GM23338 (cell line): ENCODE results near the gene IL1RN. TPM values are rescaled to one million over a fixed set of nuclear protein-coding genes. Genes with fewer than 3 reads are reported as not detected.

Experiments
- ATAC-seq: fragments of 200-7000 bp; cut with Tn5 transposase; 3 replicates; pipeline ENCODE4 v1.9.1; 2020
- DNase-seq: peaks from one replicate; pipeline ENCODE4 v3.0.0-alpha.2; 2015; ENCODE audit warnings: low spot score
- H2AFZ ChIP-seq: fragments of 200-600 bp; sonication (generic); 2 replicates; pipeline ENCODE4 v1.8.0; 2016; ENCODE audit warnings: antibody characterized with exemption, mild to moderate bottlenecking, moderate library complexity
- H3F3A ChIP-seq: fragments of 200-600 bp; sonication (generic); replicated peaks from 2 replicates; pipeline ENCODE4 v1.8.0; 2017; ENCODE audit warnings: antibody characterized with exemption, mixed run types, low read depth
- H3K27ac ChIP-seq: fragments of 200-600 bp; sonication (generic); 2 replicates; pipeline ENCODE4 v1.6.1; 2016; ENCODE audit warnings: low read depth
- H3K27me3 ChIP-seq: fragments of 200-600 bp; sonication (generic); 2 replicates; pipeline ENCODE4 v1.8.0; 2016; ENCODE audit warnings: mild to moderate bottlenecking, mixed run types, moderate library complexity; ENCODE audit not compliant: insufficient read depth
- H3K36me3 ChIP-seq: fragments of 200-600 bp; sonication (generic); 2 replicates; pipeline ENCODE4 v1.8.0; 2016; ENCODE audit warnings: mild to moderate bottlenecking; ENCODE audit not compliant: insufficient read depth
- H3K4me1 ChIP-seq: fragments of 200-600 bp; sonication (generic); 2 replicates; pipeline ENCODE4 v1.8.0; 2016; ENCODE audit warnings: mild to moderate bottlenecking, moderate library complexity; ENCODE audit not compliant: insufficient read depth
- H3K4me2 ChIP-seq: fragments of 200-600 bp; sonication (generic); 2 replicates; pipeline ENCODE4 v1.7.1; 2017; ENCODE audit warnings: mixed run types
- H3K4me3 ChIP-seq: fragments of 200-600 bp; sonication (generic); 2 replicates; pipeline ENCODE4 v1.6.1; 2016; ENCODE audit warnings: mixed run types
- H3K79me2 ChIP-seq: fragments of 200-600 bp; sonication (generic); replicated peaks from 2 replicates; pipeline ENCODE4 v1.8.0; 2017; ENCODE audit warnings: mild to moderate bottlenecking; ENCODE audit not compliant: insufficient read depth
- H3K9me2 ChIP-seq: fragments of 200-600 bp; sonication (generic); 2 replicates; pipeline ENCODE4 v1.8.0; 2017; ENCODE audit not compliant: insufficient read depth
- H4K20me1 ChIP-seq: fragments of 200-600 bp; sonication (generic); replicated peaks from 2 replicates; pipeline ENCODE4 v1.8.0; 2017; ENCODE audit warnings: mild to moderate bottlenecking; ENCODE audit not compliant: insufficient read depth
- H3K27ac Mint-ChIP-seq: 2 replicates; pipeline ENCODE4 v1.8.0; 2020; ENCODE audit warnings: inconsistent platforms, mild to moderate bottlenecking, moderate library complexity, mixed read lengths
- H3K27me3 Mint-ChIP-seq: 3 replicates; pipeline ENCODE4 v1.8.0; 2022; ENCODE audit warnings: low read depth, mild to moderate bottlenecking, moderate library complexity, mixed read lengths, inconsistent platforms; ENCODE audit not compliant: insufficient read depth, poor library complexity
- H3K36me3 Mint-ChIP-seq: 3 replicates; pipeline ENCODE4 v1.8.0; 2021; ENCODE audit warnings: low read depth, mild to moderate bottlenecking, inconsistent platforms, moderate library complexity, mixed read lengths
- H3K4me1 Mint-ChIP-seq: 3 replicates; pipeline ENCODE4 v1.8.0; 2020; ENCODE audit warnings: mild to moderate bottlenecking, inconsistent platforms, mixed read lengths
- H3K4me3 Mint-ChIP-seq: 3 replicates; pipeline ENCODE4 v1.8.0; 2021; ENCODE audit warnings: moderate library complexity, mild to moderate bottlenecking, inconsistent platforms, mixed read lengths
- H3K9me3 Mint-ChIP-seq: 3 replicates; pipeline ENCODE4 v1.8.0; 2020; ENCODE audit warnings: moderate library complexity, mild to moderate bottlenecking, inconsistent platforms, mixed read lengths
- CREB1 ChIP-seq: fragments of 250-450 bp; sonication (Bioruptor Pico); IDR thresholded peaks from 2 replicates; pipeline ENCODE4 v1.5.0; 2020; ENCODE audit warnings: low read depth, mild to moderate bottlenecking, moderate library complexity
- EZH2phosphoT487 ChIP-seq: fragments of 200-600 bp; sonication (generic); IDR thresholded peaks from one replicate; pipeline ENCODE4 v1.8.1; 2018; ENCODE audit warnings: antibody characterized with exemption; ENCODE audit not compliant: unreplicated experiment
- ZNF331 ChIP-seq: fragments of 250-450 bp; sonication (Bioruptor Pico); IDR thresholded peaks from 2 replicates; pipeline ENCODE4 v1.5.0; 2020; ENCODE audit warnings: low read depth, mild to moderate bottlenecking, moderate library complexity
- polyA plus RNA-seq: library from polyadenylated mRNA; unstranded; fragments of >200 nt; fragmentation: Nextera tagmentation; extraction: Ambion mirVana; gene quantifications from 2 replicates; pipeline ENCODE4 v1.2.1, GENCODE V29; 2016
- total RNA-seq: library from RNA; depleted of rRNA; stranded (reverse); fragments of >200 nt; shearing (Covaris generic); gene quantifications from 2 replicates; pipeline ENCODE4 v1.2.3, GENCODE V29; 2014
- TF ChIP-seq, protein P1 (sequence below): IDR thresholded peaks from one replicate; pipeline ENCODE4 v1.6.1; 2018; ENCODE audit warnings: antibody characterized with exemption; ENCODE audit not compliant: unreplicated experiment
- TF ChIP-seq, protein P2 (sequence below): fragments of 250-450 bp; sonication (Bioruptor Pico); IDR thresholded peaks from 2 replicates; pipeline ENCODE4 v1.5.0; 2020; ENCODE audit warnings: mild to moderate bottlenecking, moderate library complexity

IL1RN gene
- total and polyA plus RNA-seq, 2 experiments from 2014 or later, result not detected

DNA sequence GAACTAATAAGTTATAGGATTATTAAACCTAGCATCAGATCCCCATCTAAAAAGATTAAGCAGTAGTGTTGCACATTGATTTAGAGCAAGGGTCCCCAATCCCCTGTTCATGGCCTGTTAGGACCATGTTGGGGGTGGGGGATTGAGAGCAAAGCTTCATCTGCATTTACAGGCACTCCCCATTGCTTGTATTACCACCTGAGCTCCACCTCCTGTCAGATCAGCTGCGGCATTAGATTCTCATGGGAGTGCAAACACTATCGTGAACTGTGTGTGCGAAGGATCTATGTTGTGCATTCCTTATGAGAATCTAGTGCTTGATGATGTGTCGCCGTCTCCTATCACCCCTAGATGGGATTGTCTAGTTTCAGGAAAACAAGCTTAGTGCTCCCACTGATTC, 27.9 kb downstream of the IL1RN start:
- Histone ChIP-seq H3K79me2 (no peaks in the 10 kb centered on the region), H3K36me3 (no peaks in the 10 kb centered on the region), H3K4me2 (no peak overlapping the region), H3K4me1 (peaks cover 13% of the 10 kb centered on the region), H4K20me1 (no peaks in the 10 kb centered on the region), H3F3A (no peaks in the 10 kb centered on the region), H3K27me3 (peaks cover 21% of the 10 kb centered on the region), H3K9me2 (no peaks in the 10 kb centered on the region), H3K27ac (no peak overlapping the region), H3K4me3 (no peak overlapping the region), H2AFZ (no peak overlapping the region; the same call in 1 of the 2 replicates)
- Mint-ChIP-seq H3K36me3 (no peaks in the 10 kb centered on the region), H3K4me3 (no peak overlapping the region), H3K4me1 (peaks cover 12% of the 10 kb centered on the region), H3K27me3 (peaks cover 11% of the 10 kb centered on the region), H3K27ac (no peak overlapping the region), H3K9me3 (no peaks in the 10 kb centered on the region; the same call in 2 of the 3 replicates)
- TF ChIP-seq ZNF331 (CRISPR knock-in tag), result no peak
- TF ChIP-seq CREB1 (CRISPR knock-in tag), result no peak
- no peak for TF ChIP-seq EZH2phosphoT487
- TF ChIP-seq, protein P1, sequence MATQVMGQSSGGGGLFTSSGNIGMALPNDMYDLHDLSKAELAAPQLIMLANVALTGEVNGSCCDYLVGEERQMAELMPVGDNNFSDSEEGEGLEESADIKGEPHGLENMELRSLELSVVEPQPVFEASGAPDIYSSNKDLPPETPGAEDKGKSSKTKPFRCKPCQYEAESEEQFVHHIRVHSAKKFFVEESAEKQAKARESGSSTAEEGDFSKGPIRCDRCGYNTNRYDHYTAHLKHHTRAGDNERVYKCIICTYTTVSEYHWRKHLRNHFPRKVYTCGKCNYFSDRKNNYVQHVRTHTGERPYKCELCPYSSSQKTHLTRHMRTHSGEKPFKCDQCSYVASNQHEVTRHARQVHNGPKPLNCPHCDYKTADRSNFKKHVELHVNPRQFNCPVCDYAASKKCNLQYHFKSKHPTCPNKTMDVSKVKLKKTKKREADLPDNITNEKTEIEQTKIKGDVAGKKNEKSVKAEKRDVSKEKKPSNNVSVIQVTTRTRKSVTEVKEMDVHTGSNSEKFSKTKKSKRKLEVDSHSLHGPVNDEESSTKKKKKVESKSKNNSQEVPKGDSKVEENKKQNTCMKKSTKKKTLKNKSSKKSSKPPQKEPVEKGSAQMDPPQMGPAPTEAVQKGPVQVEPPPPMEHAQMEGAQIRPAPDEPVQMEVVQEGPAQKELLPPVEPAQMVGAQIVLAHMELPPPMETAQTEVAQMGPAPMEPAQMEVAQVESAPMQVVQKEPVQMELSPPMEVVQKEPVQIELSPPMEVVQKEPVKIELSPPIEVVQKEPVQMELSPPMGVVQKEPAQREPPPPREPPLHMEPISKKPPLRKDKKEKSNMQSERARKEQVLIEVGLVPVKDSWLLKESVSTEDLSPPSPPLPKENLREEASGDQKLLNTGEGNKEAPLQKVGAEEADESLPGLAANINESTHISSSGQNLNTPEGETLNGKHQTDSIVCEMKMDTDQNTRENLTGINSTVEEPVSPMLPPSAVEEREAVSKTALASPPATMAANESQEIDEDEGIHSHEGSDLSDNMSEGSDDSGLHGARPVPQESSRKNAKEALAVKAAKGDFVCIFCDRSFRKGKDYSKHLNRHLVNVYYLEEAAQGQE, result no peak
- TF ChIP-seq, protein P2, sequence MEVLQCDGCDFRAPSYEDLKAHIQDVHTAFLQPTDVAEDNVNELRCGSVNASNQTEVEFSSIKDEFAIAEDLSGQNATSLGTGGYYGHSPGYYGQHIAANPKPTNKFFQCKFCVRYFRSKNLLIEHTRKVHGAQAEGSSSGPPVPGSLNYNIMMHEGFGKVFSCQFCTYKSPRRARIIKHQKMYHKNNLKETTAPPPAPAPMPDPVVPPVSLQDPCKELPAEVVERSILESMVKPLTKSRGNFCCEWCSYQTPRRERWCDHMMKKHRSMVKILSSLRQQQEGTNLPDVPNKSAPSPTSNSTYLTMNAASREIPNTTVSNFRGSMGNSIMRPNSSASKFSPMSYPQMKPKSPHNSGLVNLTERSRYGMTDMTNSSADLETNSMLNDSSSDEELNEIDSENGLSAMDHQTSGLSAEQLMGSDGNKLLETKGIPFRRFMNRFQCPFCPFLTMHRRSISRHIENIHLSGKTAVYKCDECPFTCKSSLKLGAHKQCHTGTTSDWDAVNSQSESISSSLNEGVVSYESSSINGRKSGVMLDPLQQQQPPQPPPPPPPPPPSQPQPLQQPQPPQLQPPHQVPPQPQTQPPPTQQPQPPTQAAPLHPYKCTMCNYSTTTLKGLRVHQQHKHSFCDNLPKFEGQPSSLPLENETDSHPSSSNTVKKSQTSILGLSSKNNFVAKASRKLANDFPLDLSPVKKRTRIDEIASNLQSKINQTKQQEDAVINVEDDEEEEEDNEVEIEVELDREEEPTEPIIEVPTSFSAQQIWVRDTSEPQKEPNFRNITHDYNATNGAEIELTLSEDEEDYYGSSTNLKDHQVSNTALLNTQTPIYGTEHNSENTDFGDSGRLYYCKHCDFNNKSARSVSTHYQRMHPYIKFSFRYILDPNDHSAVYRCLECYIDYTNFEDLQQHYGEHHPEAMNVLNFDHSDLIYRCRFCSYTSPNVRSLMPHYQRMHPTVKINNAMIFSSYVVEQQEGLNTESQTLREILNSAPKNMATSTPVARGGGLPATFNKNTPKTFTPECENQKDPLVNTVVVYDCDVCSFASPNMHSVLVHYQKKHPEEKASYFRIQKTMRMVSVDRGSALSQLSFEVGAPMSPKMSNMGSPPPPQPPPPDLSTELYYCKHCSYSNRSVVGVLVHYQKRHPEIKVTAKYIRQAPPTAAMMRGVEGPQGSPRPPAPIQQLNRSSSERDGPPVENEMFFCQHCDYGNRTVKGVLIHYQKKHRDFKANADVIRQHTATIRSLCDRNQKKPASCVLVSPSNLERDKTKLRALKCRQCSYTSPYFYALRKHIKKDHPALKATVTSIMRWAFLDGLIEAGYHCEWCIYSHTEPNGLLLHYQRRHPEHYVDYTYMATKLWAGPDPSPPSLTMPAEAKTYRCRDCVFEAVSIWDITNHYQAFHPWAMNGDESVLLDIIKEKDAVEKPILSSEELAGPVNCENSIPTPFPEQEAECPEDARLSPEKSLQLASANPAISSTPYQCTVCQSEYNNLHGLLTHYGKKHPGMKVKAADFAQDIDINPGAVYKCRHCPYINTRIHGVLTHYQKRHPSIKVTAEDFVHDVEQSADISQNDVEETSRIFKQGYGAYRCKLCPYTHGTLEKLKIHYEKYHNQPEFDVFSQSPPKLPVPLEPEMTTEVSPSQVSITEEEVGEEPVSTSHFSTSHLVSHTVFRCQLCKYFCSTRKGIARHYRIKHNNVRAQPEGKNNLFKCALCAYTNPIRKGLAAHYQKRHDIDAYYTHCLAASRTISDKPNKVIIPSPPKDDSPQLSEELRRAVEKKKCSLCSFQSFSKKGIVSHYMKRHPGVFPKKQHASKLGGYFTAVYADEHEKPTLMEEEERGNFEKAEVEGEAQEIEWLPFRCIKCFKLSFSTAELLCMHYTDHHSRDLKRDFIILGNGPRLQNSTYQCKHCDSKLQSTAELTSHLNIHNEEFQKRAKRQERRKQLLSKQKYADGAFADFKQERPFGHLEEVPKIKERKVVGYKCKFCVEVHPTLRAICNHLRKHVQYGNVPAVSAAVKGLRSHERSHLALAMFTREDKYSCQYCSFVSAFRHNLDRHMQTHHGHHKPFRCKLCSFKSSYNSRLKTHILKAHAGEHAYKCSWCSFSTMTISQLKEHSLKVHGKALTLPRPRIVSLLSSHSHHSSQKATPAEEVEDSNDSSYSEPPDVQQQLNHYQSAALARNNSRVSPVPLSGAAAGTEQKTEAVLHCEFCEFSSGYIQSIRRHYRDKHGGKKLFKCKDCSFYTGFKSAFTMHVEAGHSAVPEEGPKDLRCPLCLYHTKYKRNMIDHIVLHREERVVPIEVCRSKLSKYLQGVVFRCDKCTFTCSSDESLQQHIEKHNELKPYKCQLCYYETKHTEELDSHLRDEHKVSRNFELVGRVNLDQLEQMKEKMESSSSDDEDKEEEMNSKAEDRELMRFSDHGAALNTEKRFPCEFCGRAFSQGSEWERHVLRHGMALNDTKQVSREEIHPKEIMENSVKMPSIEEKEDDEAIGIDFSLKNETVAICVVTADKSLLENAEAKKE (CRISPR knock-in tag), result no peak
- ATAC-seq (no peak), DNase-seq (no peak)
